HCT116 (cell line): ENCODE results near the gene ARL15. TPM values are rescaled to one million over a fixed set of nuclear protein-coding genes. Genes with fewer than 3 reads are reported as not detected.

ENCODE experiments used
- ATAC-seq: fragments of 200-7000 bp; cut with Tn5 transposase; 2 replicates; pipeline ENCODE4 v1.9.1; 2020; ENCODE audit warnings: mild to moderate bottlenecking, moderate library complexity
- BruUV-seq: library from RNA; stranded (reverse); fragments of 400-500 nt; replicated peaks from 2 replicates; lab custom pipeline; 2021; lab: Mats Ljungman, UMichigan
- CTCF ChIA-PET: fragments of 300-600 bp; sonication (Branson Sonifier 250); formaldehyde crosslinking; loops from one replicate; lab custom pipeline; 2021; ENCODE audit warnings: antibody characterized with exemption; lab: Charles Lee
- POLR2A ChIA-PET: fragments of 300-600, 350-600 bp; sonication (Branson Sonifier 250); formaldehyde crosslinking; loops from one replicate; lab custom pipeline; 2021; ENCODE audit warnings: antibody characterized with exemption; lab: Charles Lee
- RAD21 ChIA-PET, 2 experiments: fragments of 300-600 bp; sonication (Branson Sonifier 250); formaldehyde crosslinking; loops; one replicate each; lab custom pipeline; 2023; ENCODE audit warnings: low total read pairs in 2 of 2; ENCODE audit not compliant: uncharacterized antibody in 2 of 2, unreplicated experiment in 2 of 2, low non-redundant PET in 1 of 2; lab: Charles Lee
- DNase-seq: peaks from one replicate; pipeline ENCODE4 v3.0.0-alpha.2; 2010; ENCODE audit warnings: low read depth, low spot score
- H2AFZ ChIP-seq: fragments of 200-600 bp; shearing (Covaris generic), sonication (generic); 2 replicates; pipeline ENCODE4 v1.6.1; 2017; ENCODE audit warnings: low read depth, mixed run types, mixed read lengths, antibody characterized with exemption, low read length; ENCODE audit not compliant: poor library complexity, severe bottlenecking
- H3K27ac ChIP-seq: 2 replicates; pipeline ENCODE4 v1.5.1; 2012; ENCODE audit warnings: low read depth, low read length
- H3K27me3 ChIP-seq: fragments of 200-600 bp; sonication (generic); 2 replicates; pipeline ENCODE4 v1.6.1; 2016; ENCODE audit warnings: mixed run types, low read length, mixed read lengths; ENCODE audit not compliant: insufficient read depth
- H3K36me3 ChIP-seq, 2 experiments: fragments of 200-500 bp in 1 of 2; fragments of 200-600 bp in 1 of 2; sonication (Bioruptor generic) in 1 of 2; sonication (generic) in 1 of 2; 2 replicates each; pipeline versions ENCODE4 v1.5.1 to v1.6.1; 2014 to 2016; ENCODE audit warnings: low read length in 2 of 2, inconsistent platforms in 1 of 2, mixed read lengths in 1 of 2, mixed run types in 1 of 2; ENCODE audit not compliant: insufficient read depth in 2 of 2, control insufficient read depth in 1 of 2
- H3K4me1 ChIP-seq, 2 experiments: fragments of 200-600 bp in 1 of 2; sonication (generic) in 1 of 2; 2 replicates each; pipeline versions ENCODE4 v1.5.1 to v1.6.1; 2012 to 2017; ENCODE audit warnings: low read length in 2 of 2, inconsistent platforms in 1 of 2, mild to moderate bottlenecking in 1 of 2, mixed read lengths in 1 of 2, mixed run types in 1 of 2, moderate library complexity in 1 of 2; ENCODE audit not compliant: insufficient read depth in 2 of 2, control insufficient read depth in 1 of 2
- H3K4me2 ChIP-seq: fragments of 200-600 bp; sonication (generic); 2 replicates; pipeline ENCODE4 v1.6.1; 2017; ENCODE audit warnings: mixed run types, low read length, mixed read lengths
- H3K4me3 ChIP-seq, 2 experiments: fragments of 200-600 bp in 1 of 2; sonication (generic) in 1 of 2; replicated peaks in 1 of 2; 2 replicates each; pipeline ENCODE4 v1.5.1; 2011 to 2016; ENCODE audit warnings: low read length in 2 of 2, control low read depth in 1 of 2, low read depth in 1 of 2, mild to moderate bottlenecking in 1 of 2, mixed read lengths in 1 of 2, mixed run types in 1 of 2
- H3K79me2 ChIP-seq: fragments of 200-600 bp; sonication (generic); 2 replicates; pipeline ENCODE4 v1.6.1; 2017; ENCODE audit warnings: mild to moderate bottlenecking, mixed run types, low read length, moderate library complexity, mixed read lengths; ENCODE audit not compliant: insufficient read depth
- H3K9ac ChIP-seq: fragments of 200-600 bp; sonication (generic); 2 replicates; pipeline ENCODE4 v1.6.1; 2016; ENCODE audit warnings: low read length, mixed read lengths
- H3K9me2 ChIP-seq: fragments of 200-600 bp; sonication (generic), shearing (Covaris generic); 2 replicates; pipeline ENCODE4 v1.6.1; 2017; ENCODE audit warnings: mixed run types, mild to moderate bottlenecking, moderate library complexity; ENCODE audit not compliant: insufficient read depth
- H3K9me3 ChIP-seq, 2 experiments: fragments of 200-500 bp in 1 of 2; fragments of 200-600 bp in 1 of 2; sonication (Bioruptor generic) in 1 of 2; sonication (generic) in 1 of 2; 2 replicates each; pipeline ENCODE4 v1.6.1; 2014 to 2017; ENCODE audit warnings: low read length in 2 of 2, mixed read lengths in 2 of 2, inconsistent platforms in 1 of 2, low read depth in 1 of 2, mild to moderate bottlenecking in 1 of 2, mixed run types in 1 of 2, moderate library complexity in 1 of 2; ENCODE audit not compliant: control insufficient read depth in 1 of 2, insufficient read depth in 1 of 2
- H4K20me1 ChIP-seq: fragments of 200-600 bp; sonication (generic), shearing (Covaris generic); 2 replicates; pipeline ENCODE4 v1.6.1; 2017; ENCODE audit warnings: mixed run types, mild to moderate bottlenecking, moderate library complexity; ENCODE audit not compliant: insufficient read depth
- ATF3 ChIP-seq: IDR thresholded peaks from 2 replicates; pipeline ENCODE4 v1.6.1; 2012
- CEBPB ChIP-seq: IDR thresholded peaks from 2 replicates; pipeline ENCODE4 v1.6.1; 2012; ENCODE audit warnings: low read depth
- JUND ChIP-seq: IDR thresholded peaks from 2 replicates; pipeline ENCODE4 v1.6.1; 2012
- POLR2A ChIP-seq: IDR thresholded peaks from 2 replicates; pipeline ENCODE4 v1.7.0; 2011; ENCODE audit warnings: borderline replicate concordance; ENCODE audit not compliant: insufficient read depth, insufficient read length; ENCODE audit errors: extremely low read depth
- POLR2AphosphoS5 ChIP-seq: IDR thresholded peaks from 2 replicates; pipeline ENCODE4 v1.6.1; 2011; ENCODE audit warnings: mild to moderate bottlenecking, low read depth, low read length, moderate library complexity
- RAD21 ChIP-seq: IDR thresholded peaks from 2 replicates; pipeline ENCODE4 v1.6.1; 2012; ENCODE audit warnings: low read depth, mild to moderate bottlenecking
- TCF7L2 ChIP-seq: IDR thresholded peaks from 2 replicates; pipeline ENCODE4 v1.7.0; 2011; ENCODE audit warnings: borderline replicate concordance, inconsistent platforms; ENCODE audit not compliant: insufficient read depth, insufficient read length; ENCODE audit errors: extremely low read depth
- ZBTB33 ChIP-seq: IDR thresholded peaks from 2 replicates; pipeline ENCODE4 v1.6.1; 2011; ENCODE audit warnings: mild to moderate bottlenecking, low read length, moderate library complexity; ENCODE audit not compliant: insufficient replicate concordance; ENCODE audit errors: extremely low read depth
- ZFX ChIP-seq: fragments of 450-650 bp; IDR thresholded peaks from 2 replicates; pipeline ENCODE4 v1.6.1; 2017
- intact Hi-C: fragments of 100-400 bp; cut with micrococcal nuclease; formaldehyde crosslinking; loops from 2 replicates; pipeline ENCODE4 v1.10.0; 2022
- total RNA-seq: library from RNA; stranded (reverse); gene quantifications from one replicate; pipeline ENCODE4 v1.2.1, GENCODE V29; 2021; ENCODE audit not compliant: unreplicated experiment

The ARL15 gene
- total RNA-seq, 1 experiment from 2014 or later: 15.0 TPM

- ChIA-PET CTCF (no interaction called here), RAD21 (no interaction called here), POLR2A (no interaction called here)
- Histone ChIP-seq H3K4me1 (peaks cover 0 to 2% of the 10 kb centered on the region in 2 experiments; a peak in 1 of 4 replicates), H2AFZ (no peak overlapping the region), H3K4me3 (no peak overlapping the region), H3K9ac (no peak overlapping the region), H3K79me2 (0 out of 2 replicates have a peak, but pooled peaks cover 5% of the 10 kb centered on the region), H3K36me3 (no peaks in the 10 kb centered on the region), H3K27ac (no peak overlapping the region), H3K9me3 (no peaks in the 10 kb centered on the region), H3K9me2 (no peaks in the 10 kb centered on the region), H4K20me1 (no peaks in the 10 kb centered on the region), H3K4me2 (no peak overlapping the region), H3K27me3 (no peaks in the 10 kb centered on the region)
- DNase-seq (no peak), ATAC-seq (no peak)
- no TSS peak for BruUV-seq
- intact Hi-C loops: no loop called here
- no peak for TF ChIP-seq CEBPB
- TF ChIP-seq TCF7L2: no peak
- TF ChIP-seq ZBTB33: no peak
- TF ChIP-seq RAD21: no peak
- no peak for TF ChIP-seq POLR2AphosphoS5
- no peak for TF ChIP-seq ZFX
- no peak for TF ChIP-seq ATF3
These were observed 11.4 kb downstream of the ARL15 start for GRCh38 chr5:54298947-54299346.

GRCh38 chr5:54296386-54296785, 14.0 kb downstream of the ARL15 start:
- ChIA-PET RAD21 (no interaction called here), CTCF (no interaction called here), POLR2A (no interaction called here)
- no peaks in the 10 kb centered on the region for H3K36me3 ChIP-seq
- no peaks in the 10 kb centered on the region for H3K9me2 ChIP-seq
- no peak overlapping the region for H3K9ac ChIP-seq
- intact Hi-C loops: no loop called here
- H3K4me1 ChIP-seq: peaks cover 0 to 2% of the 10 kb centered on the region in 2 experiments; a peak in 1 of 4 replicates
- H3K4me3 ChIP-seq: no peak overlapping the region
- no TSS peak for BruUV-seq
- H2AFZ ChIP-seq: no peak overlapping the region
- H4K20me1 ChIP-seq: no peaks in the 10 kb centered on the region
- H3K79me2 ChIP-seq: 0 out of 2 replicates have a peak, but pooled peaks cover 5% of the 10 kb centered on the region
- no peak overlapping the region for H3K27ac ChIP-seq
- DNase-seq (no peak), ATAC-seq (no peak)
- H3K9me3 ChIP-seq: no peaks in the 10 kb centered on the region
- TF ChIP-seq TCF7L2: no peak
- TF ChIP-seq ZFX: no peak
- TF ChIP-seq JUND: no peak
- TF ChIP-seq CEBPB: no peak
- no peak for TF ChIP-seq POLR2A
- no peak overlapping the region for H3K4me2 ChIP-seq
- H3K27me3 ChIP-seq: no peaks in the 10 kb centered on the region
